ENCODE results near the gene C14orf119. TPM values are rescaled to one million over a fixed set of nuclear protein-coding genes. Genes with fewer than 3 reads are reported as not detected.

The C14orf119 gene
- total RNA-seq, 1 experiment from 2014 or later, result 65.1 TPM

- Histone ChIP-seq H2AK5ac (ENCODE audit: insufficient read length, low read length) (no peak overlapping the region), H3K79me2 (ENCODE audit: insufficient read depth, low read length) (no peaks in the 10 kb centered on the region), H3K9ac (ENCODE audit: extremely low read depth, insufficient read length, low read length) (no peak overlapping the region), H3K4me1 (ENCODE audit: insufficient read depth, low read length) (peaks cover 2% of the 10 kb centered on the region; the same call in 1 of the 2 replicates), H2AFZ (ENCODE audit: low read length) (no peak overlapping the region), H3K56ac (ENCODE audit: insufficient read length, low read depth, low read length) (no peak overlapping the region), H4K5ac (ENCODE audit: insufficient read length, low read depth, low read length) (no peak overlapping the region), H3K4me2 (ENCODE audit: insufficient read depth, insufficient read length, low read length) (no peak overlapping the region), H2BK20ac (ENCODE audit: low read depth, low read length, poor library complexity, severe bottlenecking) (no peak overlapping the region), H2BK12ac (ENCODE audit: insufficient read length, low read depth, low read length) (no peak overlapping the region), H3K79me1 (ENCODE audit: insufficient read depth, low read depth, low read length, poor library complexity, severe bottlenecking) (no peaks in the 10 kb centered on the region), H4K8ac (replicated peaks; ENCODE audit: insufficient read length, low read depth, low read length) (no peak overlapping the region), H3K9me3 (ENCODE audit: control insufficient read depth, low read depth, low read length) (no peaks in the 10 kb centered on the region), H4K91ac (ENCODE audit: insufficient read length, low read depth, low read length) (no peak overlapping the region), H3K18ac (ENCODE audit: insufficient read length, low read depth, low read length) (no peak overlapping the region), H2BK120ac (ENCODE audit: low read depth, low read length, poor library complexity, severe bottlenecking) (no peak overlapping the region), H3K27ac (ENCODE audit: insufficient read length, low read depth, low read length) (no peak overlapping the region), H2BK15ac (ENCODE audit: low read depth, low read length) (no peak overlapping the region), H3K23ac (ENCODE audit: insufficient read length, low read depth, low read length) (no peak overlapping the region), H3K23me2 (ENCODE audit: insufficient read length, low read depth, low read length, poor library complexity, severe bottlenecking) (no peaks in the 10 kb centered on the region), H3K4ac (ENCODE audit: low read depth, low read length) (no peak overlapping the region), H3K14ac (ENCODE audit: insufficient read depth, low read length) (no peak overlapping the region), H4K20me1 (ENCODE audit: control insufficient read depth, insufficient read depth, insufficient read length) (no peaks in the 10 kb centered on the region), H3K27me3 (ENCODE audit: insufficient read depth, low read length) (no peaks in the 10 kb centered on the region), H2BK5ac (ENCODE audit: insufficient read length, low read length) (no peak overlapping the region), H3T11ph (ENCODE audit: low read length) (no peak overlapping the region)
- Mint-ChIP-seq H3K36me3 (ENCODE audit: insufficient read depth in 1 of 3, low read depth in 3 of 3) (peaks cover 0 to 3% (median 0%) of the 10 kb centered on the region in 3 experiments; a peak in 1 of 7 replicates), H3K9me3 (peaks cover 8 to 9% of the 10 kb centered on the region in 2 experiments), H3K4me1 (peaks cover 29 to 31% of the 10 kb centered on the region in 2 experiments), H3K27ac (no peak overlapping the region), H3K4me3 (no peak overlapping the region), H3K27me3 (ENCODE audit: low read depth) (peaks cover 17% of the 10 kb centered on the region)
- DNase-seq, result no peak
- TF ChIP-seq CTCF (conservative IDR thresholded peaks at IDR 0.05), result no peak
- WGBS (ENCODE audit: extremely low coverage, insufficient read length, low lambda C conversion rate), result 100% methylated on average over 1 of the region's 5 CpGs
These were observed 15.5 kb downstream of the C14orf119 start for GRCh38 chr14:23110579-23111365.

Data from H9 (cell line).